Vagina (tissue), 2 donors: ENCODE results near the gene ATP8B2.

Experiments used
- CTCF ChIP-seq, 3 experiments: fragments of 450-650 bp in 2 of 3; fragments of 200-600 bp in 1 of 3; sonication (generic) in 1 of 3; IDR thresholded peaks; one replicate each; pipeline ENCODE4 v1.5.1; 2017 to 2019; ENCODE audit warnings: antibody characterized with exemption in 3 of 3, mild to moderate bottlenecking in 2 of 3, moderate library complexity in 2 of 3
- POLR2A ChIP-seq, 2 donors: fragments of 450-650 bp; IDR thresholded peaks; one replicate each; pipeline ENCODE4 v1.6.1; 2017; ENCODE audit warnings: antibody characterized with exemption in 2 of 2, mild to moderate bottlenecking in 2 of 2, moderate library complexity in 2 of 2
- POLR2AphosphoS5 ChIP-seq, 2 donors: sonication (generic); formaldehyde crosslinking; IDR thresholded peaks; one replicate each; pipeline ENCODE4 v1.9.0; 2017; ENCODE audit warnings: antibody characterized with exemption in 2 of 2, mild to moderate bottlenecking in 2 of 2, low read depth in 1 of 2; ENCODE audit not compliant: insufficient read depth in 1 of 2

GRCh38 chr1:154386643-154387352, 61.5 kb downstream of the ATP8B2 start:
- TF ChIP-seq CTCF (IDR thresholded peaks at IDR 0.05): no peak
- TF ChIP-seq POLR2A (IDR thresholded peaks at IDR 0.05): no peak
- TF ChIP-seq POLR2AphosphoS5 (IDR thresholded peaks at IDR 0.05; ENCODE audit: insufficient read depth in 1 of 2, low read depth in 1 of 2): no peak
